T-helper 9 cell (primary cell): Measurements from ENCODE around the gene STK10.
A peak's percentile ranks its signal among the peaks of the same experiment; 100 is the strongest.

Experiments used
- DNase-seq: peaks from one replicate; pipeline ENCODE4 v3.0.0-alpha.2; 2020

Gene STK10

GRCh38 chr5:172140866-172141265, 47.2 kb downstream of the STK10 start:
- no peak for DNase-seq

GRCh38 chr5:172140120-172140519, 47.9 kb downstream of the STK10 start:
- no peak for DNase-seq

DNA sequence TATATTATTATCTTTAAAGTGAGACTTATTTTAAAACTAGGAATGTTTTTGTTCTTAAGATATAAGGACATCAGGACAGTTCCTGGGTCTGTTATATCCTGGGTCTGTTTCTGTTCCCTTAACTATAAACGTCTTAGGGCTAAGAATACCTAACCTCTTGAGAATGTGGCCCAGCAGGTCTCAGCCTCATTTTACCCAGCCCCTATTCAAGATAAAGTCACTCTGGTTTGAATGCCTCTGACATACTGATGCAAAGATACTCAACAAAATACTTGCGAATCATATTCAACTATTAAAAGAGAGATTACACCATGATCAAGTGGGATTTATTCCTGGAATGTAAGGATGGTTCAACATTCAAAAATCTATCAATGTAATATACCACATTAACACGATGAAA, 51.0 kb downstream of the STK10 start:
- no peak for DNase-seq

DNA sequence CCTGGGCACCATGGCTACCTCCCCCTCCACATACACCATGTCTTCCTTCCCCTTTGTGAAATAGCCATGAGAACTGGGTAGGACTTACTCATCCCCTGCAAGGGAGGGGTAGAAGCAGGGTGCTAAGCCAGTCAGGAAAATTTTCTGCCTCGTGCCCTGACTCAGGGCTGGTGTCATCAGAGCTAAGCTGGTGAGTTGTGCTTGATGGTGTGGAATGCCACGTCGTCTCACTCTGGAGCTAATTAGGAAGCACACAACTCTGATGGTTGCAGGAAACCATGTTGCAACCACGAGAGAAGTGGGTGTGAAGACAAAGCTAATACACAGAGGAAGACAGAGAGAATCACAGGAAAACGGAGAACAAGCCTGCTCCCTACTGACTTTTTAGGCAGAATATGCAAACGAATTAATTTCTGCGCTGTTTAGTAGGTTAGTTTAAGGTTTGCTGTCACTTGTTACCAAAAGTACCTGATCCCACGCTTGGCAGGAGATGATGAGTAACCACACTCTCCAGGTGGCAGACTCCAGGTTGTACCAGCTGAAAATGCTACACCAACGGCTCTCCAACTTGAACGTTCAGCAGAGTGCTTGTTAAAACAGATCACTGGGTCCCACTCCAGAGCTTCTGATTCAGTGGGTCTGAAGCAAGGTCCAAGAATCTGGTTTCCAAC, 54.5 kb downstream of the STK10 start:
- DNase-seq: no peak

DNA sequence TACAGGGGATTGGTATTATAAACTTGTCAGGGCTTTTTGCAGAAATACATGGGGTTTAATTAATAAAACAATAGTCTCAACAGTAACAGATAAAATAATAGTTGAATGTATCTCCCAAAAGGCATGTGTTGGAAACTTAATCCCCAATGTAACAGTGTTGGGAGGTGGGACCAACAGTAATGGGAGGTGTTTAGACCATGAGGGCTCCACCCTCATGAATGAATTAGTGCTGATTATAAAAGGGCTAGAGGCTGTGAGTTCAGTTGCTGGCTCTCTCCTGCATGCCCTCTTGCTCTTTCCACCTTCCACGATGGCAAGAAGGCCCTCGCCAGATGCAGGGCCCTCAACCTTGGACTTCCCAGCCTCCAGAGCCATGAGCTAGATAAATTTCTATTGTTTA, 56.3 kb downstream of the STK10 start:
- DNase-seq: no peak

GRCh38 chr5:172129256-172129910, 58.6 kb downstream of the STK10 start:
- DNase-seq: no peak

GRCh38 chr5:172127581-172127980, 60.4 kb downstream of the STK10 start:
- no peak for DNase-seq

DNA sequence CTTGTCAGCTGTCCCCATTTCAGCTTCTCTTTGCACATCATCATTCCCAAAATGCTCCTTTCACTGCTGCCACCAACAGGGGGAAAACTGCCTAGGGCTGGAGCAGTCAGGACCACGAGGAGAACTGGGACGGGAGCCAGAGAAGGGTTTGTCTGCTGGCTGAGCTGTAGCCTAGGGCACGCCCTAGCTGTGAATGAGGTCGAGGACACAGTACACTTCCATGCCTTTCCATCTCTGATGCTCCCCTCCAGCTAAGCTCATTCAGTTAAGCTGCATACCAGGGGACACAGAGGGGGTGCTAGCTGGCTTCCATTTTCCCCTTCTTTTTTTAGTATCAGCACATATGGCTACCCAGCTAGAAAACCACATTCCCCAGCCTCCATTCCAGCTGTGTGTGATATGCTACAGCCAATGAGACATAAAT, 64.7 kb downstream of the STK10 start:
- no peak for DNase-seq

- no peak for DNase-seq
Observed at GRCh38 chr5:172119921-172120688, 67.9 kb downstream of the STK10 start.

DNA sequence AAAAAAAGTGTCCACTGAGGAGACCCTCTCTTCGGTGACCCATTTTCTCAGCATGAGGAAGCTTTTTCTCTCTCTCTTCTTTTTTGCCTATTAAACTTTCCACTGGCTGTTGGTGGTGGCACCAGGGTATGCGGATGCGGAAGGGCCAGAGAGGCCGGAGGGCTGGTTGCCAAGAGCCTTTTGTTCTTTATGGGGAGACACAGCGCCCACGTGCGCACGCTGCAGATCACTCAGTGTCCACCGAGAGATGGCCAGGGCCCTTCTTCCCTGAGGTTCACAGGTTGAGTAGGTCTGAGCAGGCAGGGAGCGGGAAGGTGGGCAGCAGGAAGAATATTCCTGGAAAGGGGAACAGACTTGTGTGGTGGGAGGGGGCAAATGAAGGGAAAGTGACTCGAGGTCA, 69.1 kb downstream of the STK10 start:
- DNase-seq: no peak

DNA sequence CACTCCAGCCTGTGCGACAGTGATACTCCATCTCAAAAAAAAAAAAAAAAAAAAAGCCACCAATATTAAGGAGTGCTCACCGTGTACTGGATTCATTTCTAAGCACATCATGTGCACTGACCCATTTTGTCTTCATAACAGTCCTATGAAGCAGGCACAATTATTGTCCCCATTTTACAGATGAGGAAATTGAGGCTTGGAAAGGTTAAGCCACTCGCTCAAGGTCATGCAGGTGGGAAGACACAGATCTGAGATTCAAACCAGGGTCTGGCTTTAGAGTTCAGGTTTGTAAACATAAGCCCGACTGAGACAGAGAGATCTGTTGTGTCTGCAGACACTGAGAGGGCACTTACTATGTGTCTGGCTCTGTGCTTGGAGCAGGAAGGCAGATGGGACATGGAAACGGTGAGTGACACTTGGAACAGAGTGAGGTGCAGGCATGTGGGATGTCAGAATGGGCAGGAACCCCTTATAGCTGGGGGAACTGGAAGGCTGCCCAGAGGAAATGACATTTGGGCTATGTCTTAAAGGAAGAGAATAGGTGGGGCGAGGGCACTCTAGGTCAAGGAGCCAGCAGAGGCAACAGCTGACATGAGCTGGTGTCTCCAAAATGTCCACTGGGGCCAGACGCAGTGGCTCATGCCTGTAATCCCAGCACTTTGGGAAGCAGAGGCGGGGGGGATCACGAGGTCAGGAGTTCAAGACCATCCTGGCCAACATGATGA, 69.9 kb downstream of the STK10 start:
- DNase-seq: no peak

GRCh38 chr5:172115541-172115982, 72.5 kb downstream of the STK10 start:
- DNase-seq: no peak

- DNase-seq: peak; percentile 41
Observed at GRCh38 chr5:172114875-172115422, 73.1 kb downstream of the STK10 start.

- peak; percentile 57 for DNase-seq
Observed at GRCh38 chr5:172113036-172113435, 75.0 kb downstream of the STK10 start.

GRCh38 chr5:172111852-172112225, 76.2 kb downstream of the STK10 start:
- no peak for DNase-seq

DNA sequence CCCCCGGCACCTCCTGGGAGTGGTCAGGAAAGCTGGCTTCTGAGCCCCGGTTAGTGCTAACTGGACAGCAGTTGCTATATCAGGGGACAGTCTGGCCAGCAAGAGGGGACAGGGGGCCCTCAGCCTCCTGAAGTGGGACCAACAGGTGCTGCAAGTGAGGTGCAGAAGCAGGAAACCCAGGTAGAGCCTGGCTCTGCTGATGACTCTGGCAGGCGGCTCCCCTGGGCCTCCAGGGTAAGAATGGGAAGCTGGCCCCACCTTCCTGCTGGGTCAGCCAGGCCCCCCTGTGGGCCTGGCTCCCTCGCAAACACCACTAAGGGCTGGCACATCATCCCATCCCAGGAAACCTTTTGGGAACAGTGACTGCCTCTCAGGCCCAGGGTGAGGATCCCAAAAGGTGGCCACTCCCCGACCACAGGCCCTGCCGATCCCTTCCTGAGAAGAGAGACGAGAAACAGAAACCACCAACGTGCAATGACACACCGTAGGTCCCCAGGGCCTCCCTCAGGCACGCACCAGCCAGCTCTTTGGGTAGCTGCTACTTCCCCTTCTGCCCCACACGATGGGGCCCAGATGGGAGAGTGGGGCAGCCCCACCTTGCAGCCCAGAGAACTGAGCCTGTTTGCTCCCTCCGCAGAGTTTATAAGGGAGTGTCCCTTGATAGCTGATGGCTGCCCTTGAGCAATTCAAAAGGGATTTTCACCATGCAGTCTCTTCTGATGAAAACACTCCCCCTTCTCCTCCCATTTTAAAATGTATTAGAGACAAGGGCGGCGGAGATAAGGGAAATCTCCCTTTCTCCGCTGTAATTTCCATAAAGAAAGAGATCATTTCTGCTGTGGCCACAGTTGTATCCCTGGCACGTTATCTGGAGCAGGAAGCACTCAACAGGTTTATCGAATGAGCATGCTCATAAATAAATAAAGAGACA, 76.8 kb downstream of the STK10 start:
- DNase-seq: peak; percentile 64

GRCh38 chr5:172110260-172110815, 77.7 kb downstream of the STK10 start:
- DNase-seq: no peak

- no peak for DNase-seq
Observed at GRCh38 chr5:172109749-172110148, 78.3 kb downstream of the STK10 start.

GRCh38 chr5:172107571-172107970, 80.5 kb downstream of the STK10 start:
- DNase-seq: no peak

GRCh38 chr5:172106511-172107356, 81.3 kb downstream of the STK10 start:
- peak; percentile 79 for DNase-seq
